OCI-LY1 (cell line): ENCODE results near the gene ZMIZ1.

Source experiments
- EZH2 ChIP-seq: fragments of 200-600 bp; sonication (generic), shearing (Covaris generic); IDR thresholded peaks from 2 replicates; pipeline ENCODE4 v1.8.0; 2017; ENCODE audit warnings: borderline replicate concordance, mixed run types, mild to moderate bottlenecking, antibody characterized with exemption, low read length, moderate library complexity, mixed read lengths
- TF ChIP-seq, protein P1 (sequence below): fragments of 200-600 bp; sonication (generic), shearing (Covaris generic); IDR thresholded peaks from 2 replicates; pipeline ENCODE4 v1.5.1; 2017; ENCODE audit warnings: mild to moderate bottlenecking, antibody characterized with exemption, low read length, moderate library complexity, mixed read lengths

DNA sequence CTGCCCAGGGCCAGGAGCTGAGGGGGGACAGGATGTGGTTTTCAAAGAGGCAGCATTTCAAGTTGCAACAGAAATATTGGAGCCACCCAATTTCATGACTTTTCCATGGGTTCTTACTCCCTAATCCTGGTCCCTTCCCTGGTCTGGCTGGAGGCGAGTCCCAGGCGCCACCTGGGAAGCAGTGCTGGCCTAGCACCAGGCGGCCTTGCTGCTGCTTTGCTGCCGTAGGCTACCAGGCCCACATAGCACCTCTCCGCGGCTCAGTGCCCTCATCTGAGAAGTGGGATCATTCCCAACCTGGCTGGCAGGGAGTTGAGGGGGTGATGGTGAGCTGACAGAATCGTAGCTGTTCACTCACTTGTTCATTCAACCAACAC is 33.7 kb downstream of the ZMIZ1 start:
- TF ChIP-seq, protein P1, sequence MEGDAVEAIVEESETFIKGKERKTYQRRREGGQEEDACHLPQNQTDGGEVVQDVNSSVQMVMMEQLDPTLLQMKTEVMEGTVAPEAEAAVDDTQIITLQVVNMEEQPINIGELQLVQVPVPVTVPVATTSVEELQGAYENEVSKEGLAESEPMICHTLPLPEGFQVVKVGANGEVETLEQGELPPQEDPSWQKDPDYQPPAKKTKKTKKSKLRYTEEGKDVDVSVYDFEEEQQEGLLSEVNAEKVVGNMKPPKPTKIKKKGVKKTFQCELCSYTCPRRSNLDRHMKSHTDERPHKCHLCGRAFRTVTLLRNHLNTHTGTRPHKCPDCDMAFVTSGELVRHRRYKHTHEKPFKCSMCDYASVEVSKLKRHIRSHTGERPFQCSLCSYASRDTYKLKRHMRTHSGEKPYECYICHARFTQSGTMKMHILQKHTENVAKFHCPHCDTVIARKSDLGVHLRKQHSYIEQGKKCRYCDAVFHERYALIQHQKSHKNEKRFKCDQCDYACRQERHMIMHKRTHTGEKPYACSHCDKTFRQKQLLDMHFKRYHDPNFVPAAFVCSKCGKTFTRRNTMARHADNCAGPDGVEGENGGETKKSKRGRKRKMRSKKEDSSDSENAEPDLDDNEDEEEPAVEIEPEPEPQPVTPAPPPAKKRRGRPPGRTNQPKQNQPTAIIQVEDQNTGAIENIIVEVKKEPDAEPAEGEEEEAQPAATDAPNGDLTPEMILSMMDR, result no peak
- TF ChIP-seq EZH2, result no peak
